Measurements from ENCODE around the gene ATP5F1E. TPM values are rescaled to one million over a fixed set of nuclear protein-coding genes. Genes with fewer than 3 reads are reported as not detected.
"Not testable (repeated sequence)": the region's sequence is repeated elsewhere in the genome, so short reads cannot be mapped to it uniquely, and the experiment has no call there.

The ATP5F1E gene
- total RNA-seq, 1 experiment from 2014 or later = 52.7 TPM

GRCh38 chr20:59042151-59042795 lies 10.1 kb upstream of the ATP5F1E start, which contains the start of gene PRELID3B:
Gene PRELID3B, minus strand, starts transcription at chr20:59042786. Its CDS starts 56 bp downstream, at chr20:59042730.
- Histone ChIP-seq H3K9me3 (ENCODE audit: control insufficient read depth, low read depth, low read length) (no peaks in the 10 kb centered on the region), H3K23ac (ENCODE audit: insufficient read length, low read depth, low read length) (no peak within 1 kb of the TSS), H4K5ac (ENCODE audit: insufficient read length, low read depth, low read length) (no peak within 1 kb of the TSS), H2AK5ac (ENCODE audit: insufficient read length, low read length) (no peak within 1 kb of the TSS), H3K56ac (ENCODE audit: insufficient read length, low read depth, low read length) (no peak within 1 kb of the TSS), H3K18ac (ENCODE audit: insufficient read length, low read depth, low read length) (no peak within 1 kb of the TSS), H2BK15ac (ENCODE audit: low read depth, low read length) (no peak within 1 kb of the TSS), H3K79me1 (ENCODE audit: insufficient read depth, low read depth, low read length, poor library complexity, severe bottlenecking) (no peaks in the 10 kb centered on the region), H3K14ac (ENCODE audit: insufficient read depth, low read length) (peak within 1 kb of the TSS; percentile 83), H3K27me3 (ENCODE audit: insufficient read depth, low read length) (no peaks in the 10 kb centered on the region), H4K91ac (ENCODE audit: insufficient read length, low read depth, low read length) (no peak within 1 kb of the TSS), H4K20me1 (ENCODE audit: control insufficient read depth, insufficient read depth, insufficient read length) (no peaks in the 10 kb centered on the region), H3K4me1 (ENCODE audit: insufficient read depth, low read length) (no peaks in the 10 kb centered on the region), H3T11ph (ENCODE audit: low read length) (no peak within 1 kb of the TSS), H2BK20ac (ENCODE audit: low read depth, low read length, poor library complexity, severe bottlenecking) (no peak within 1 kb of the TSS), H4K8ac (replicated peaks; ENCODE audit: insufficient read length, low read depth, low read length) (no peak within 1 kb of the TSS), H2AFZ (ENCODE audit: low read length) (no peak within 1 kb of the TSS), H2BK120ac (ENCODE audit: low read depth, low read length, poor library complexity, severe bottlenecking) (no peak within 1 kb of the TSS), H3K4me2 (ENCODE audit: insufficient read depth, insufficient read length, low read length) (peak within 1 kb of the TSS; percentile 94), H2BK5ac (ENCODE audit: insufficient read length, low read length) (no peak within 1 kb of the TSS), H3K27ac (ENCODE audit: insufficient read length, low read depth, low read length) (no peak within 1 kb of the TSS), H3K9ac (ENCODE audit: extremely low read depth, insufficient read length, low read length) (peak within 1 kb of the TSS; percentile 56), H2BK12ac (ENCODE audit: insufficient read length, low read depth, low read length) (no peak within 1 kb of the TSS), H3K79me2 (ENCODE audit: insufficient read depth, low read length) (peaks cover 10% of the 10 kb centered on the region), H3K23me2 (ENCODE audit: insufficient read length, low read depth, low read length, poor library complexity, severe bottlenecking) (peaks cover 9% of the 10 kb centered on the region), H3K4ac (ENCODE audit: low read depth, low read length) (no peak within 1 kb of the TSS)
- WGBS (ENCODE audit: extremely low coverage, insufficient read length, low lambda C conversion rate) = no CpG with 5 or more reads among the region's 50 CpGs
- TF ChIP-seq CTCF (conservative IDR thresholded peaks at IDR 0.05) = no peak
- peaks cover 12 to 25% (median 22%) of the 10 kb centered on the region in 3 experiments; a peak in 6 of 7 replicates for H3K36me3 Mint-ChIP-seq (ENCODE audit: insufficient read depth in 1 of 3, low read depth in 3 of 3)
- peak within 1 kb of the TSS in 2 of 3 experiments; percentile 70 to 97; a peak in 3 of 7 replicates for H3K27ac Mint-ChIP-seq
- H3K4me1 Mint-ChIP-seq = peaks cover 13 to 18% of the 10 kb centered on the region in 2 experiments
- no peak for DNase-seq
- H3K27me3 Mint-ChIP-seq (ENCODE audit: low read depth) = peaks cover 6% of the 10 kb centered on the region; the same call in 1 of the 2 replicates
- H3K4me3 Mint-ChIP-seq = peak within 1 kb of the TSS; percentile 88 to 92
- no peaks in the 10 kb centered on the region; a peak in 1 of 5 replicates for H3K9me3 Mint-ChIP-seq

- not testable (repeated sequence) for H2AFZ ChIP-seq (ENCODE audit: low read length); H4K5ac ChIP-seq (ENCODE audit: insufficient read length, low read depth, low read length); H3K27ac ChIP-seq (ENCODE audit: insufficient read length, low read depth, low read length); H3K4ac ChIP-seq (ENCODE audit: low read depth, low read length); H3K79me1 ChIP-seq (ENCODE audit: insufficient read depth, low read depth, low read length, poor library complexity, severe bottlenecking); H3K27me3 Mint-ChIP-seq (ENCODE audit: low read depth); H3K23me2 ChIP-seq (ENCODE audit: insufficient read length, low read depth, low read length, poor library complexity, severe bottlenecking); H2BK15ac ChIP-seq (ENCODE audit: low read depth, low read length); H2AK5ac ChIP-seq (ENCODE audit: insufficient read length, low read length); DNase-seq; H3T11ph ChIP-seq (ENCODE audit: low read length); H3K9me3 ChIP-seq (ENCODE audit: control insufficient read depth, low read depth, low read length); H3K14ac ChIP-seq (ENCODE audit: insufficient read depth, low read length); H3K18ac ChIP-seq (ENCODE audit: insufficient read length, low read depth, low read length); H2BK20ac ChIP-seq (ENCODE audit: low read depth, low read length, poor library complexity, severe bottlenecking); H2BK12ac ChIP-seq (ENCODE audit: insufficient read length, low read depth, low read length); H3K56ac ChIP-seq (ENCODE audit: insufficient read length, low read depth, low read length); H4K20me1 ChIP-seq (ENCODE audit: control insufficient read depth, insufficient read depth, insufficient read length); H2BK5ac ChIP-seq (ENCODE audit: insufficient read length, low read length); H4K91ac ChIP-seq (ENCODE audit: insufficient read length, low read depth, low read length); H2BK120ac ChIP-seq (ENCODE audit: low read depth, low read length, poor library complexity, severe bottlenecking); H3K23ac ChIP-seq (ENCODE audit: insufficient read length, low read depth, low read length); H3K4me1 ChIP-seq (ENCODE audit: insufficient read depth, low read length); H3K9me3 Mint-ChIP-seq; H3K27me3 ChIP-seq (ENCODE audit: insufficient read depth, low read length); H3K27ac Mint-ChIP-seq; H4K8ac ChIP-seq (replicated peaks; ENCODE audit: insufficient read length, low read depth, low read length)
- WGBS (ENCODE audit: extremely low coverage, insufficient read length, low lambda C conversion rate) = no CpG with 5 or more reads among the region's 16 CpGs
- Mint-ChIP-seq H3K4me1 (peaks cover 13 to 18% of the 10 kb centered on the region in 2 experiments), H3K36me3 (ENCODE audit: insufficient read depth in 1 of 3, low read depth in 3 of 3) (peaks cover 17 to 33% (median 30%) of the 10 kb centered on the region in 3 experiments; a peak in 6 of 7 replicates), H3K4me3 (peak overlapping the region; percentile 88 to 92)
- H3K4me2 ChIP-seq (ENCODE audit: insufficient read depth, insufficient read length, low read length) = peak overlapping the region; percentile 94
- peaks cover 10% of the 10 kb centered on the region for H3K79me2 ChIP-seq (ENCODE audit: insufficient read depth, low read length)
- H3K9ac ChIP-seq (ENCODE audit: extremely low read depth, insufficient read length, low read length) = peak overlapping the region; percentile 56
These were observed 9.4 kb upstream of the ATP5F1E start for GRCh38 chr20:59041487-59041886.
